ENCODE data around the gene CPLANE1.
A peak's percentile ranks its signal among the peaks of the same experiment; 100 is the strongest.

Gene CPLANE1

DNA sequence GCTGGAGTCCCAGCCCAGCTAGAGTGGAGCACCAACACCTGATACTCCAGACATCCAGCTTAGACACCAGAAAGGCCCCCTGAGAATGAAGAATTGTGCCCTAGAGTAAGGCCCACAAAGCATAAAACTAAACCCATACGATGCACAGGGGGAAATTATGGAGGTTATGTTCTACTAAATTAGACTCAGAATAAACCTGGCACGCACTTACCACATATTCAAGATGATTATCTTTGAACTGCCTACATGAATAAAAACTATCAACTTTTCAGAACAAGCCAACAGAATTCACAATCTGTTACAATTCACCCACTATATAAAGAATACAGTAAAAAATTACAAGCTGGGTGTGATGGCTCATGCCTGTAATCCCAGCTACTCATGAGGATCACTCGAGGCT lies 168.5 kb downstream of the CPLANE1 start:
- TF ChIP-seq, protein P1, sequence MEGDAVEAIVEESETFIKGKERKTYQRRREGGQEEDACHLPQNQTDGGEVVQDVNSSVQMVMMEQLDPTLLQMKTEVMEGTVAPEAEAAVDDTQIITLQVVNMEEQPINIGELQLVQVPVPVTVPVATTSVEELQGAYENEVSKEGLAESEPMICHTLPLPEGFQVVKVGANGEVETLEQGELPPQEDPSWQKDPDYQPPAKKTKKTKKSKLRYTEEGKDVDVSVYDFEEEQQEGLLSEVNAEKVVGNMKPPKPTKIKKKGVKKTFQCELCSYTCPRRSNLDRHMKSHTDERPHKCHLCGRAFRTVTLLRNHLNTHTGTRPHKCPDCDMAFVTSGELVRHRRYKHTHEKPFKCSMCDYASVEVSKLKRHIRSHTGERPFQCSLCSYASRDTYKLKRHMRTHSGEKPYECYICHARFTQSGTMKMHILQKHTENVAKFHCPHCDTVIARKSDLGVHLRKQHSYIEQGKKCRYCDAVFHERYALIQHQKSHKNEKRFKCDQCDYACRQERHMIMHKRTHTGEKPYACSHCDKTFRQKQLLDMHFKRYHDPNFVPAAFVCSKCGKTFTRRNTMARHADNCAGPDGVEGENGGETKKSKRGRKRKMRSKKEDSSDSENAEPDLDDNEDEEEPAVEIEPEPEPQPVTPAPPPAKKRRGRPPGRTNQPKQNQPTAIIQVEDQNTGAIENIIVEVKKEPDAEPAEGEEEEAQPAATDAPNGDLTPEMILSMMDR (IDR thresholded peaks at IDR 0.05; ENCODE audit: low read depth, low read length): no peak
- no peak for DNase-seq (ENCODE audit: extremely low read depth, low read depth)

DNA sequence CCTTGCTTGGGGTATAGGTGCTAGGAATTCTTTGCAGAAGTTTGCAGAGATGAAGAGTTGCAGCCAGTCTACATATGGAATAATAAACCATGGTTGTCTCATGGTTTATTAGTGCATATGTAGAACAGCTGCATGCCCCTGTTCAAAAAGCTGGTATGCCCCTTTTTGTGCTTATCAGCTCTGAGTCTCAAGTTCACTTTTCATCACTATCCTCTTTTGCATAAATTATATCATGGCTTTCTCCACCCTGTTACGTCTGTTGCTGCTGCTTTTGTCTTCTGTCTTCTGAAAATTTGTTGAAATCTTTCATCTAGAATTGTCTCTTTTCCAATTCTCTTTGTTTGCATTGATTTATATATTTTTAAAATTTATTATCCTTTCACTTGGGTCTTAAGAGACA lies 172.0 kb downstream of the CPLANE1 start:
- TF ChIP-seq, protein P1 (IDR thresholded peaks at IDR 0.05; ENCODE audit: low read depth, low read length): no peak
- no peak for DNase-seq (ENCODE audit: extremely low read depth, low read depth)

DNA sequence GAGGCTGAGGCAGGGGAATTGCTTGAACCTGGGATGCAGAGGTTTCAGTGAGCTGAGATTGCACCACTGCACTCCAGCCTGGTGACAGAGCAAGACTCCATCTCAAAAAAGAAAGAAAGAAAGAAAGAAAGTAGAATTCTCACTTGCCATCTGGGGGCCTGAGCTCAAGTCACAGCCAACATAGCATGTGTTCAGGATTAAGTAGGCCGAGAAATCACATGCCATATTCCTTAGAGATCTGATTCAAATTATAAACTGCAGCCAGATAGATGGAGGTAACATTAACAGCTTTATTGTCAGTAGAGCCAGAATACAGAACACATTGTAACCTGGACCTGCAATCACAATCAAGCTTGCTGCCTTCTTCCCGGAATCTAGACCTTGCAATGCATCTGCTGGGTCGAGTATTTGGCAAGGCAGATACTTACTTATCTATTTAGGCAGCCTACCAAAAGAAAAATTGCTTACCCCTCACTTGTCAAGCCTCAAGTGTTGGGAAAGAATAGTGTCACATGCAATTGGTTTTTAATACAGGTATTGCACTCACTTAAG lies 173.7 kb downstream of the CPLANE1 start:
- DNase-seq (ENCODE audit: extremely low read depth, low read depth): no peak
- TF ChIP-seq, protein P1 (IDR thresholded peaks at IDR 0.05; ENCODE audit: low read depth, low read length): no peak

DNA sequence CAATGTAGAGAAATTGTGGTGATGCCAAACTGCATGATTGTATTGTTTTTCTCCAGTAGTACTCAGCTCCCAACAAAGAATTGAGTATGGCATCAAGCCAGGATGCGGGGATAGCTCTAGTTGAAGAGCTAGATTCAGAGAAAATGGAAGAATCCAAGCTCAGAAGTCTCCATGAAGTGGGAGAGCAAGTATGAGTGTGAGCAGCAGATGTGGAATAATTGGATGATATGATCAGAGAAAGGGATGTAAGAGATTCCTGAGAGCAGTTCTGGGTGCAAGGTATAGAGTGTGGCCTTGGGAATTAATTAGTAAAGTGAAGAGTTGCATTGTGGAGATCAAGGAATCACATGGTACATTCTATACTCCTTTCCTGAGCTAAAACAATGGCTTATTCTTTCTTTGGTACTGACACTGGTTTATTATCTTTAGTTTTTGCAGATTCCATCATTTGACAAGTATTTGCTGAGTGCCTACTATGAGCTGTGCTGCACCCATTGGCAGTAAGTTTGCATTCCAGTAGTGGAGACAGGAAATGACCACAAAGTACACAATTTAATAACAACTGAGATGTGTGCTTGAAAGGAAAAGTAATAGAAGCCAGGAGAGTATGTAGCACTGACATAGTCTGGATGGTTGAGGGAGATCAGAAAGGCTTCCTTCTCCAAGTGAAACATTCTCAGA lies 177.1 kb downstream of the CPLANE1 start:
- TF ChIP-seq, protein P1 (IDR thresholded peaks at IDR 0.05; ENCODE audit: low read depth, low read length): no peak
- peak; percentile 16 for DNase-seq (ENCODE audit: extremely low read depth, low read depth)

DNA sequence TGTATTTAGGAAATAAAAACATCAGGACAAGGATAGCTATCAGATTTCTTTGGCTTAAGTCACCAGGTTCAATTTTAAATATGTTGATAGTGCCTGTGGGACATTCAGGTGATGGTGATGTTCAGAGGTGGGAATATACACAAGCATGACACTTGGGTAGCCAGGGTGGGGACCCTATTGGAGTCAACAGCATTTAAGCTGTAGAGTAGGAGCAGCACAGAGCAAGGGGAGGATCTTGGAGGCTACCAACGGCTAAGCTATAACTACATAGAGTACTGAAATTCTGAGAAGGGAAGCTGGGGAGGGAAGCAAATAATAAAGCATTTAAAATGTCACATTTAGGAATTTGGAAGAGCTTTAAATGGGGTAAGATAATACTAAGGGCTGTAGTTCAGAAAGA lies 177.7 kb downstream of the CPLANE1 start:
- no peak for DNase-seq (ENCODE audit: extremely low read depth, low read depth)
- TF ChIP-seq, protein P1 (IDR thresholded peaks at IDR 0.05; ENCODE audit: low read depth, low read length): no peak

DNA sequence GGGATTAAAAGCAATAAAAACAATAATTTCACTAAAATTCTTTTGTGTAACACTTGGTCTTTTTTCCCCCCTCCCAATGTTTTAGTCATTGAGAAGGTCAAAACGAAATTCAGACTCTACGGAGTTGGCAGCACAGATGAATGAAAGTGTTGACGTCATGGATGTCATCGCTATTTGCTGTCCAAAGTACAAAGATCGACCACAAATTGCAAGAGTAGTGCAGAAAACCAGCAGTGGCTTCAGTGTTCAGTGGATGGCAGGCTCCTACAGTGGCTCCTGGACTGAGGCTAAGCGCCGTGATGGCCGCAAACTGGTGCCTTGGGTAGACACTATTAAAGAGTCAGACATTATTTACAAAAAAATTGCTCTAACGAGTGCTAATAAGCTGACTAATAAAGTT lies 184.7 kb downstream of the CPLANE1 start:
- TF ChIP-seq, protein P1 (IDR thresholded peaks at IDR 0.05; ENCODE audit: low read depth, low read length): no peak
- no peak for DNase-seq (ENCODE audit: extremely low read depth, low read depth)

DNA sequence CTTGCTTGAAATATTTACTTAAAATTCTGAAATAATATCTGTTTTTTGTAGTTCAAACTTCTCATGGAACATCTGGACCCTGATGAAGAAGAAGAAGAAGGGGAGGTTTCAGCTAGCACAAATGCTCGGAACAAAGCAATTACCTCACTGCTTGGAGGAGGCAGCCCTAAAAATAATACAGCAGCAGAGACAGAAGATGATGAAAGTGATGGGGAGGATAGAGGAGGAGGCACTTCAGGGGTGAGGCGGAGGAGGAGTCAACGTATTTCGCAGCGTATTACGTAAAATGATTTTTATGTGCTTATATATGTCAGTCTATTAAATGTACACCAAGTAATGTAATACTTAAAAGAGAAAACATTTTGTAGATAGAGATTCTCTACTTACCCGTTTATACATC lies 185.4 kb downstream of the CPLANE1 start:
- no peak for DNase-seq (ENCODE audit: extremely low read depth, low read depth)
- TF ChIP-seq, protein P1 (IDR thresholded peaks at IDR 0.05; ENCODE audit: low read depth, low read length): no peak

All from AG09319 (cell line).